ENCODE data around the gene BICD2. TPM values are rescaled to one million over a fixed set of nuclear protein-coding genes. Genes with fewer than 3 reads are reported as not detected.

The BICD2 gene
- polyA plus RNA-seq, 1 donor from 2014 or later, result 22.4 TPM

GRCh38 chr9:92706218-92706940 is 58.3 kb downstream of the BICD2 start:
- TF ChIP-seq EZH2 (IDR thresholded peaks at IDR 0.05; ENCODE audit: borderline replicate concordance, insufficient read depth, low read length, poor library complexity, severe bottlenecking) (no peak), RAD21 (conservative IDR thresholded peaks at IDR 0.05) (no peak), EP300 (conservative IDR thresholded peaks at IDR 0.05; ENCODE audit: poor library complexity, severe bottlenecking) (no peak), REST (IDR thresholded peaks at IDR 0.05; ENCODE audit: borderline replicate concordance) (no peak), TAF1 (IDR thresholded peaks at IDR 0.05; ENCODE audit: low read depth) (no peak), SMC3 (conservative IDR thresholded peaks at IDR 0.05; ENCODE audit: poor library complexity) (no peak), MXI1 (conservative IDR thresholded peaks at IDR 0.05; ENCODE audit: poor library complexity, severe bottlenecking) (no peak), CTCF (IDR thresholded peaks at IDR 0.05; ENCODE audit: poor library complexity, severe bottlenecking) (no peak), POLR2AphosphoS5 (IDR thresholded peaks at IDR 0.05) (no peak)
- no peaks in the 10 kb centered on the region for H3F3A ChIP-seq (ENCODE audit: insufficient read depth, low read length, poor library complexity, severe bottlenecking)
- no peaks in the 10 kb centered on the region for H3K79me2 ChIP-seq (replicated peaks; ENCODE audit: insufficient read depth, low read length)
- no peak overlapping the region for H3K4me3 ChIP-seq (ENCODE audit: low read length)
- no peak overlapping the region for H3K4me2 ChIP-seq (ENCODE audit: low read length)
- H3K36me3 ChIP-seq (ENCODE audit: insufficient read depth, low read length), result no peaks in the 10 kb centered on the region
- no peaks in the 10 kb centered on the region for H3K27me3 ChIP-seq (ENCODE audit: insufficient read depth, low read depth, low read length)
- H3K9ac ChIP-seq (ENCODE audit: low read length), result no peak overlapping the region
- H2AFZ ChIP-seq (ENCODE audit: low read depth, low read length), result no peak overlapping the region
- H3K27ac ChIP-seq (ENCODE audit: low read length), result no peak overlapping the region
- H3K9me3 ChIP-seq (ENCODE audit: low read length), result no peaks in the 10 kb centered on the region
- no peaks in the 10 kb centered on the region for H4K20me1 ChIP-seq (ENCODE audit: insufficient read depth)
- H3K9me2 ChIP-seq (ENCODE audit: insufficient read depth, low read length), result no peaks in the 10 kb centered on the region

GRCh38 chr9:92704528-92704927 is 60.1 kb downstream of the BICD2 start:
- Histone ChIP-seq H3K36me3 (ENCODE audit: insufficient read depth, low read length) (no peaks in the 10 kb centered on the region), H3K4me3 (ENCODE audit: low read length) (no peak overlapping the region), H3K4me2 (ENCODE audit: low read length) (no peak overlapping the region), H4K20me1 (ENCODE audit: insufficient read depth) (no peaks in the 10 kb centered on the region), H3F3A (ENCODE audit: insufficient read depth, low read length, poor library complexity, severe bottlenecking) (no peaks in the 10 kb centered on the region), H3K9me3 (ENCODE audit: low read length) (no peaks in the 10 kb centered on the region), H3K9ac (ENCODE audit: low read length) (no peak overlapping the region), H3K27me3 (ENCODE audit: insufficient read depth, low read depth, low read length) (no peaks in the 10 kb centered on the region), H3K79me2 (replicated peaks; ENCODE audit: insufficient read depth, low read length) (no peaks in the 10 kb centered on the region), H3K27ac (ENCODE audit: low read length) (no peak overlapping the region), H2AFZ (ENCODE audit: low read depth, low read length) (no peak overlapping the region), H3K9me2 (ENCODE audit: insufficient read depth, low read length) (no peaks in the 10 kb centered on the region)
- TF ChIP-seq EZH2 (IDR thresholded peaks at IDR 0.05; ENCODE audit: borderline replicate concordance, insufficient read depth, low read length, poor library complexity, severe bottlenecking), result no peak
- no peak for TF ChIP-seq REST (IDR thresholded peaks at IDR 0.05; ENCODE audit: borderline replicate concordance)
- TF ChIP-seq CTCF (IDR thresholded peaks at IDR 0.05; ENCODE audit: poor library complexity, severe bottlenecking), result no peak
- no peak for TF ChIP-seq RAD21 (conservative IDR thresholded peaks at IDR 0.05)
- TF ChIP-seq MXI1 (conservative IDR thresholded peaks at IDR 0.05; ENCODE audit: poor library complexity, severe bottlenecking), result no peak
- no peak for TF ChIP-seq EP300 (conservative IDR thresholded peaks at IDR 0.05; ENCODE audit: poor library complexity, severe bottlenecking)
- no peak for TF ChIP-seq SMC3 (conservative IDR thresholded peaks at IDR 0.05; ENCODE audit: poor library complexity)
- no peak for TF ChIP-seq POLR2AphosphoS5 (IDR thresholded peaks at IDR 0.05)
- TF ChIP-seq TAF1 (IDR thresholded peaks at IDR 0.05; ENCODE audit: low read depth), result no peak

Data from neural cell (in vitro differentiated cells).